Measurements from ENCODE around the gene NSRP1. TPM values are rescaled to one million over a fixed set of nuclear protein-coding genes. Genes with fewer than 3 reads are reported as not detected.

The NSRP1 gene
- total and polyA plus RNA-seq, 2 donors (not counting 3 experiments of a cell fraction or from before 2014, with no cell fraction given), result 11.2 to 29.1 TPM

GRCh38 chr17:30092886-30093285 is 23.7 kb upstream of the NSRP1 start:
- dilution Hi-C loops (cut with MboI; ENCODE audit: extremely low pct_ligation_motif_present, low sequenced_read_pairs) (no loop called here), intact Hi-C loops (cut with micrococcal nuclease) (loop anchor here (1.0 to 10.0 kb wide), 6 partner anchors 67 to 718 kb away; partner anchors contain the start of gene SSH2)
- Histone ChIP-seq H3K4me1 (ENCODE audit: control insufficient read depth, extremely low read depth, insufficient read depth, low read length) (no peaks in the 10 kb centered on the region), H3K27me3 (ENCODE audit: control insufficient read depth in 2 of 2, insufficient read depth in 2 of 2, low read length in 2 of 2) (no peaks in the 10 kb centered on the region), H3K4me3 (replicated peaks in 1 of 3; ENCODE audit: insufficient read depth in 1 of 3, low read depth in 1 of 3, low read length in 3 of 3) (no peak overlapping the region), H3K4me2 (ENCODE audit: insufficient read depth, low read length) (no peak overlapping the region), H3K27ac (ENCODE audit: insufficient read depth, low read depth, low read length) (no peak overlapping the region), H3K9me1 (replicated peaks; ENCODE audit: control insufficient read depth, extremely low read depth, insufficient read depth, low read length) (no peaks in the 10 kb centered on the region), H3K36me3 (ENCODE audit: control insufficient read depth in 2 of 2, extremely low read depth in 1 of 2, insufficient read depth in 2 of 2, low read length in 2 of 2) (no peaks in the 10 kb centered on the region), H2AFZ (ENCODE audit: low read depth, low read length) (no peak overlapping the region), H3K9ac (replicated peaks; ENCODE audit: extremely low read depth, insufficient read depth, low read length) (no peak overlapping the region), H3K79me2 (ENCODE audit: control insufficient read depth, insufficient read depth, low read length) (no peaks in the 10 kb centered on the region), H4K20me1 (replicated peaks; ENCODE audit: control insufficient read depth, extremely low read depth, insufficient read depth, low read length) (no peaks in the 10 kb centered on the region), H3K9me3 (replicated peaks; ENCODE audit: control insufficient read depth, insufficient read depth, low read length) (no peaks in the 10 kb centered on the region)
- CTCF ChIA-PET, result interaction anchor here (0.5 to 6.2 kb wide), 108 partner anchors 9 to 969 kb away, joined by 3 to 206 read pairs (median 4); partner anchors contain the start of genes ANKRD13B, BLMH, CORO6 and EFCAB5
- POLR2A ChIA-PET, result no interaction called here
- TF ChIP-seq GATA2 (IDR thresholded peaks at IDR 0.05; ENCODE audit: insufficient read depth, insufficient read length, low read depth, low read length) (no peak), EZH2 (IDR thresholded peaks at IDR 0.05; ENCODE audit: borderline replicate concordance, low read depth, low read length, severe bottlenecking) (no peak), FOS (IDR thresholded peaks at IDR 0.05; ENCODE audit: borderline replicate concordance, insufficient read depth, low read length) (no peak), POLR2A (IDR thresholded peaks at IDR 0.05; ENCODE audit: low read depth, low read length) (no peak), POLR2AphosphoS5 (IDR thresholded peaks at IDR 0.05; ENCODE audit: insufficient read depth, low read depth, low read length) (no peak), JUN (IDR thresholded peaks at IDR 0.05; ENCODE audit: borderline replicate concordance, insufficient read depth, insufficient read length, low read depth) (no peak), MAX (IDR thresholded peaks at IDR 0.05; ENCODE audit: insufficient read depth, insufficient read length) (no peak), CTCF (IDR thresholded peaks at IDR 0.05; ENCODE audit: extremely low read depth in 1 of 2, insufficient read depth in 1 of 2, low read depth in 1 of 2, low read length in 2 of 2) (no peak), MYC (IDR thresholded peaks at IDR 0.05; ENCODE audit: low read depth, low read length) (no peak)
- no TSS peak for BruUV-seq (replicated peaks)
- no peak for DNase-seq (ENCODE audit: low read depth, low spot score)
- no peak for FAIRE-seq

Data from endothelial cell of umbilical vein (primary cell).